ENCODE results near the gene KCNIP1.

- no peak for TF ChIP-seq SMC3 (conservative IDR thresholded peaks at IDR 0.05; ENCODE audit: insufficient read depth, low read depth, low read length)
- TF ChIP-seq CEBPB (tag; IDR thresholded peaks at IDR 0.05): no peak
- TF ChIP-seq NR2C2 (CRISPR knock-in tag; IDR thresholded peaks at IDR 0.05): no peak
- TF ChIP-seq NR2C2 (tag; IDR thresholded peaks at IDR 0.05): no peak
- TF ChIP-seq FOXJ2 (tag; IDR thresholded peaks at IDR 0.05): no peak
- TF ChIP-seq, protein P1, sequence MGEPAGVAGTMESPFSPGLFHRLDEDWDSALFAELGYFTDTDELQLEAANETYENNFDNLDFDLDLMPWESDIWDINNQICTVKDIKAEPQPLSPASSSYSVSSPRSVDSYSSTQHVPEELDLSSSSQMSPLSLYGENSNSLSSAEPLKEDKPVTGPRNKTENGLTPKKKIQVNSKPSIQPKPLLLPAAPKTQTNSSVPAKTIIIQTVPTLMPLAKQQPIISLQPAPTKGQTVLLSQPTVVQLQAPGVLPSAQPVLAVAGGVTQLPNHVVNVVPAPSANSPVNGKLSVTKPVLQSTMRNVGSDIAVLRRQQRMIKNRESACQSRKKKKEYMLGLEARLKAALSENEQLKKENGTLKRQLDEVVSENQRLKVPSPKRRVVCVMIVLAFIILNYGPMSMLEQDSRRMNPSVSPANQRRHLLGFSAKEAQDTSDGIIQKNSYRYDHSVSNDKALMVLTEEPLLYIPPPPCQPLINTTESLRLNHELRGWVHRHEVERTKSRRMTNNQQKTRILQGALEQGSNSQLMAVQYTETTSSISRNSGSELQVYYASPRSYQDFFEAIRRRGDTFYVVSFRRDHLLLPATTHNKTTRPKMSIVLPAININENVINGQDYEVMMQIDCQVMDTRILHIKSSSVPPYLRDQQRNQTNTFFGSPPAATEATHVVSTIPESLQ (CRISPR knock-in tag; IDR thresholded peaks at IDR 0.05): no peak
- no peak for TF ChIP-seq ZKSCAN8 (CRISPR knock-in tag; IDR thresholded peaks at IDR 0.05)
- no peak for TF ChIP-seq RFX5 (IDR thresholded peaks at IDR 0.05; ENCODE audit: low read depth, low read length)
- no peak for TF ChIP-seq PTBP1 (IDR thresholded peaks at IDR 0.05; ENCODE audit: low read depth, low read length)
- TF ChIP-seq ARNT (IDR thresholded peaks at IDR 0.05): no peak
- no peak for TF ChIP-seq FOSL1 (tag; conservative IDR thresholded peaks at IDR 0.05)
- TF ChIP-seq CTCF (IDR thresholded peaks at IDR 0.05 in 2 of 3, conservative IDR thresholded peaks at IDR 0.05 in 1 of 3; ENCODE audit: insufficient read depth in 2 of 3, low read depth in 1 of 3, low read length in 3 of 3): no peak
These were observed 254.7 kb downstream of the KCNIP1 start for GRCh38 chr5:170758481-170758880.
